ENCODE data around the gene TGOLN2. TPM values are rescaled to one million over a fixed set of nuclear protein-coding genes. Genes with fewer than 3 reads are reported as not detected.

Gene TGOLN2
- total and polyA plus RNA-seq, 2 donors (not counting 3 experiments of a cell fraction or from before 2014, with no cell fraction given), result 112 to 140 TPM

DNA sequence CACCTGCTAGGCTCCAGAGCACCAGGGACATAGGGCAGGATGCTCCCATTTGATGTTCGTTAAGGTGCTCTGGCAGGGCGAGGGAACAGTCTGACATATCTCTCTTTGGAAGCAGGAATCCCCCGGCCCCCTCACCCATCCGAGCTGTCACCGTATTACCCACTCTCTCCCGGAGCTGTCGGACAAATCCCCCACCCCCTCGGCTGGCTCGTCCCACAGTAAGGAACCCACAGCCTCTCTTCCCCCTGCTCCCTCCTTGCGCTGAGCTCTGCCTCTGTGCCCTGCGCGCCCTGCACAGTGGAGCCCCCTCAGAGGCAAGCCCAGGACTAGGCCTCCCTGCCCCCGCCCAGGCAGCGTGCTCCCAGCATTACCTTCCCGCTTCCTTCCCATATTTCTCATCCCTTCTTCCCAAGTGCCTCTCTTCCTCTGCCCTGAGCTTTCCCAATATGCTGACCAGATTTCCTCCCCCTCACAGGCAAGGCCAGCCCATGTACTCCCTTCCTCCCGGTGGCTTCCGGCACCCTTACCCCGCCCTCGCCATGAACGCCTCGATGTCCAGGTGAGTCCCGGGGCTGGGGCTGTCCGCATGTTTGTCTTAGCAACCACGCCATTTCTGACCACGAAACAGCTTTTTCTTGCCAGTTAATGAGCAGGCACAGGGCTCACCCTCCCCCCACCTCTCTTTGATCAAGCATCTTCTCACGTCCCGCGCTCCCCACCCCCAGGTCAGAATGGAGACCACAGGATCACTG lies 23.8 kb downstream of the TGOLN2 start:
- CTCF ChIA-PET, result interaction anchor here (1.0 kb wide), 1 partner anchor 237 kb away, joined by 5 read pairs; no protein-coding TSS in a partner anchor

More for the DNA sequence above, 23.8 kb downstream of the TGOLN2 start:
- H2AFZ ChIP-seq (ENCODE audit: low read depth, low read length), result no peak overlapping the region
- no peaks in the 10 kb centered on the region for H3K9me3 ChIP-seq (replicated peaks; ENCODE audit: control insufficient read depth, insufficient read depth, low read length)
- no peak for TF ChIP-seq POLR2AphosphoS5 (IDR thresholded peaks at IDR 0.05; ENCODE audit: insufficient read depth, low read depth, low read length)
- no peak for TF ChIP-seq POLR2A (IDR thresholded peaks at IDR 0.05; ENCODE audit: low read depth, low read length)
- no peak for TF ChIP-seq GATA2 (IDR thresholded peaks at IDR 0.05; ENCODE audit: insufficient read depth, insufficient read length, low read depth, low read length)
- TF ChIP-seq, protein P1, sequence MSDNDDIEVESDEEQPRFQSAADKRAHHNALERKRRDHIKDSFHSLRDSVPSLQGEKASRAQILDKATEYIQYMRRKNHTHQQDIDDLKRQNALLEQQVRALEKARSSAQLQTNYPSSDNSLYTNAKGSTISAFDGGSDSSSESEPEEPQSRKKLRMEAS (IDR thresholded peaks at IDR 0.05; ENCODE audit: insufficient read depth, insufficient read length), result no peak
- no peak for TF ChIP-seq JUN (IDR thresholded peaks at IDR 0.05; ENCODE audit: borderline replicate concordance, insufficient read depth, insufficient read length, low read depth)
- TF ChIP-seq MYC (IDR thresholded peaks at IDR 0.05; ENCODE audit: low read depth, low read length), result no peak
- TF ChIP-seq, protein P2, sequence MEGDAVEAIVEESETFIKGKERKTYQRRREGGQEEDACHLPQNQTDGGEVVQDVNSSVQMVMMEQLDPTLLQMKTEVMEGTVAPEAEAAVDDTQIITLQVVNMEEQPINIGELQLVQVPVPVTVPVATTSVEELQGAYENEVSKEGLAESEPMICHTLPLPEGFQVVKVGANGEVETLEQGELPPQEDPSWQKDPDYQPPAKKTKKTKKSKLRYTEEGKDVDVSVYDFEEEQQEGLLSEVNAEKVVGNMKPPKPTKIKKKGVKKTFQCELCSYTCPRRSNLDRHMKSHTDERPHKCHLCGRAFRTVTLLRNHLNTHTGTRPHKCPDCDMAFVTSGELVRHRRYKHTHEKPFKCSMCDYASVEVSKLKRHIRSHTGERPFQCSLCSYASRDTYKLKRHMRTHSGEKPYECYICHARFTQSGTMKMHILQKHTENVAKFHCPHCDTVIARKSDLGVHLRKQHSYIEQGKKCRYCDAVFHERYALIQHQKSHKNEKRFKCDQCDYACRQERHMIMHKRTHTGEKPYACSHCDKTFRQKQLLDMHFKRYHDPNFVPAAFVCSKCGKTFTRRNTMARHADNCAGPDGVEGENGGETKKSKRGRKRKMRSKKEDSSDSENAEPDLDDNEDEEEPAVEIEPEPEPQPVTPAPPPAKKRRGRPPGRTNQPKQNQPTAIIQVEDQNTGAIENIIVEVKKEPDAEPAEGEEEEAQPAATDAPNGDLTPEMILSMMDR (IDR thresholded peaks at IDR 0.05; ENCODE audit: extremely low read depth in 1 of 2, insufficient read depth in 1 of 2, low read depth in 1 of 2, low read length in 2 of 2), result no peak
- TF ChIP-seq FOS (IDR thresholded peaks at IDR 0.05; ENCODE audit: borderline replicate concordance, insufficient read depth, low read length), result no peak
- no peak for TF ChIP-seq EZH2 (IDR thresholded peaks at IDR 0.05; ENCODE audit: borderline replicate concordance, low read depth, low read length, severe bottlenecking)
- no peak overlapping the region for H3K4me3 ChIP-seq (replicated peaks in 1 of 3; ENCODE audit: insufficient read depth in 1 of 3, low read depth in 1 of 3, low read length in 3 of 3)
- H3K4me1 ChIP-seq (ENCODE audit: control insufficient read depth, extremely low read depth, insufficient read depth, low read length), result peaks cover 6% of the 10 kb centered on the region
- FAIRE-seq, result no peak
- no peak for DNase-seq (ENCODE audit: low read depth, low spot score)
- H3K36me3 ChIP-seq (ENCODE audit: control insufficient read depth in 2 of 2, extremely low read depth in 1 of 2, insufficient read depth in 2 of 2, low read length in 2 of 2), result peaks cover 3 to 11% of the 10 kb centered on the region in 2 experiments
- no peak overlapping the region for H3K27ac ChIP-seq (ENCODE audit: insufficient read depth, low read depth, low read length)
- no TSS peak for BruUV-seq (replicated peaks)
- POLR2A ChIA-PET, result no interaction called here
- H3K9me1 ChIP-seq (replicated peaks; ENCODE audit: control insufficient read depth, extremely low read depth, insufficient read depth, low read length), result no peaks in the 10 kb centered on the region
- H4K20me1 ChIP-seq (replicated peaks; ENCODE audit: control insufficient read depth, extremely low read depth, insufficient read depth, low read length), result no peaks in the 10 kb centered on the region
- intact Hi-C loops (cut with micrococcal nuclease) (no loop called here), dilution Hi-C loops (cut with MboI; ENCODE audit: extremely low pct_ligation_motif_present, low sequenced_read_pairs) (no loop called here)
- H3K27me3 ChIP-seq (ENCODE audit: control insufficient read depth in 2 of 2, insufficient read depth in 2 of 2, low read length in 2 of 2), result no peaks in the 10 kb centered on the region
- H3K9ac ChIP-seq (replicated peaks; ENCODE audit: extremely low read depth, insufficient read depth, low read length), result no peak overlapping the region
- H3K79me2 ChIP-seq (ENCODE audit: control insufficient read depth, insufficient read depth, low read length), result no peaks in the 10 kb centered on the region
- H3K4me2 ChIP-seq (ENCODE audit: insufficient read depth, low read length), result no peak overlapping the region

Data from endothelial cell of umbilical vein (primary cell).